Transverse colon (tissue), 4 donors: ENCODE data around the gene LDLRAP1.

Experiments used
- POLR2A ChIP-seq: fragments of 450-650 bp; IDR thresholded peaks from one replicate; pipeline ENCODE4 v1.6.1; 2016; ENCODE audit warnings: antibody characterized with exemption, mild to moderate bottlenecking, moderate library complexity
- POLR2AphosphoS5 ChIP-seq, 3 donors: sonication (generic); formaldehyde crosslinking; IDR thresholded peaks; one replicate each; pipeline ENCODE4 v1.6.1; 2016; ENCODE audit warnings: antibody characterized with exemption in 3 of 3
- TF ChIP-seq, protein P1 (sequence below), 5 experiments: fragments of 200-600 bp in 3 of 5; fragments of 450-650 bp in 2 of 5; sonication (generic) in 3 of 5; IDR thresholded peaks; 1 replicate in 2 of 5; 2 replicates in 3 of 5; pipeline ENCODE4 v1.5.1; 2016 to 2017; ENCODE audit warnings: antibody characterized with exemption in 5 of 5, inconsistent platforms in 3 of 5, mild to moderate bottlenecking in 2 of 5, moderate library complexity in 1 of 5

DNA sequence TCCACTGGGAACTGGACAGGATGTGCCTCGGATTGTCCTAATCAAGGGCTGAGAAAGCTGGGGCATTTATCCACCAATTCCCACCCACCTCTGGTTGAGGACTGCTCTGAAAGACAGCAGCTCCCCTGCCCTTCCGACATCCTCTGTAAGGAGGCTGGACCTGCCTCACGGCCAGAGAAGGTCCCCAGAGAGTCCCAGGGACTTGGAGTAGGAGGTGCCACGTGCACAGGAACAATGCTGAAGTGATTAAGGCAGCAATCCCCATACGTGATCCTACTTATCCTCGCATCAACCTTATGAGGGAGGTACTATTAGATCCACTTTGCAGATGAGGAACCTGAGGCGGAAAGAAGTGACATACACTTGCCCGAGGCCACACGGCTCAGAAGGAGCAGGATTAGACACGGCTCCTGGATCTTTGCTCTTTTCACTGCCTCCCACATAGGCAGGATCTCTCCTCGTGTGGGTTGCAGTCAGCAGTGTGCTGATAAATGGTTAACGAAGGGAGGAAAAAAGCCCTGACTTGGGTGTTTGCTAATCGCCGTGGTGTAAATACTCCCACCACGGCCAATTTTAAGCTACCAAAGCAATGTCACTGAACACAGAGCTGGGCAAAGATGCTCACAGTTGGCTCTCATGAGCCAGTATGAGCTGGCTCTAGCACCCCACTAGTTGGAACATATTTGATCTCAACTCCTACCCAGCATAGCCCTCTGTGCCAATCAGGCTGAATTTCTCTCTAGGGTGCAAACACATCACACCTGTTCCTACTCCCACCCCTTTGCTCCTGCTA lies 18.6 kb upstream of the LDLRAP1 start:
- TF ChIP-seq, protein P1, sequence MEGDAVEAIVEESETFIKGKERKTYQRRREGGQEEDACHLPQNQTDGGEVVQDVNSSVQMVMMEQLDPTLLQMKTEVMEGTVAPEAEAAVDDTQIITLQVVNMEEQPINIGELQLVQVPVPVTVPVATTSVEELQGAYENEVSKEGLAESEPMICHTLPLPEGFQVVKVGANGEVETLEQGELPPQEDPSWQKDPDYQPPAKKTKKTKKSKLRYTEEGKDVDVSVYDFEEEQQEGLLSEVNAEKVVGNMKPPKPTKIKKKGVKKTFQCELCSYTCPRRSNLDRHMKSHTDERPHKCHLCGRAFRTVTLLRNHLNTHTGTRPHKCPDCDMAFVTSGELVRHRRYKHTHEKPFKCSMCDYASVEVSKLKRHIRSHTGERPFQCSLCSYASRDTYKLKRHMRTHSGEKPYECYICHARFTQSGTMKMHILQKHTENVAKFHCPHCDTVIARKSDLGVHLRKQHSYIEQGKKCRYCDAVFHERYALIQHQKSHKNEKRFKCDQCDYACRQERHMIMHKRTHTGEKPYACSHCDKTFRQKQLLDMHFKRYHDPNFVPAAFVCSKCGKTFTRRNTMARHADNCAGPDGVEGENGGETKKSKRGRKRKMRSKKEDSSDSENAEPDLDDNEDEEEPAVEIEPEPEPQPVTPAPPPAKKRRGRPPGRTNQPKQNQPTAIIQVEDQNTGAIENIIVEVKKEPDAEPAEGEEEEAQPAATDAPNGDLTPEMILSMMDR (IDR thresholded peaks at IDR 0.05), result no peak
- TF ChIP-seq POLR2A, result no peak
- TF ChIP-seq POLR2AphosphoS5 (IDR thresholded peaks at IDR 0.05), result no peak
